Endometrial microvascular endothelial cells (primary cell): ENCODE results near the gene NDUFB10. TPM values are rescaled to one million over a fixed set of nuclear protein-coding genes. Genes with fewer than 3 reads are reported as not detected.

Source experiments
- in situ Hi-C: cut with HindIII; loops from 2 replicates; pipeline ENCODE4 v1.10.0; 2017; ENCODE audit warnings: low sequenced_read_pairs, low pct_unique_long_range_greater_than_20kb; ENCODE audit errors: inconsistent ontology term
- total RNA-seq: library from RNA; depleted of rRNA; stranded (reverse); fragments of >200 nt; gene quantifications from one replicate; pipeline ENCODE4 v1.2.3, GENCODE V29; 2015; ENCODE audit errors: inconsistent ontology term

Gene NDUFB10
- total RNA-seq, 1 donor from 2014 or later, result 270 TPM

GRCh38 chr16:1992704-1993317 lies 33.5 kb downstream of the NDUFB10 start:
- in situ Hi-C loops, result no loop called here

GRCh38 chr16:1993731-1994131 lies 34.4 kb downstream of the NDUFB10 start:
- in situ Hi-C loops, result no loop called here

- in situ Hi-C loops, result no loop called here
These were observed 38.4 kb downstream of the NDUFB10 start for GRCh38 chr16:1997494-1998359.

- in situ Hi-C loops, result no loop called here
These were observed 39.1 kb downstream of the NDUFB10 start for GRCh38 chr16:1998360-1998835.

- in situ Hi-C loops, result no loop called here
These were observed 39.8 kb downstream of the NDUFB10 start for GRCh38 chr16:1998852-1999801.

- in situ Hi-C loops, result no loop called here
These were observed 40.7 kb downstream of the NDUFB10 start for GRCh38 chr16:1999866-2000514.

- in situ Hi-C loops, result no loop called here
These were observed 41.7 kb downstream of the NDUFB10 start for GRCh38 chr16:2001035-2001434.

- in situ Hi-C loops, result no loop called here
These were observed 42.4 kb downstream of the NDUFB10 start for GRCh38 chr16:2001456-2002355.

- in situ Hi-C loops, result no loop called here
These were observed 43.3 kb downstream of the NDUFB10 start for GRCh38 chr16:2002406-2003230.

- in situ Hi-C loops, result no loop called here
These were observed 44.0 kb downstream of the NDUFB10 start for GRCh38 chr16:2003231-2003826.

GRCh38 chr16:2003827-2004641 lies 44.7 kb downstream of the NDUFB10 start:
- in situ Hi-C loops, result no loop called here

- in situ Hi-C loops, result no loop called here
These were observed 45.6 kb downstream of the NDUFB10 start for GRCh38 chr16:2004795-2005517.

- in situ Hi-C loops, result no loop called here
These were observed 46.3 kb downstream of the NDUFB10 start for GRCh38 chr16:2005646-2006045.

GRCh38 chr16:2006317-2006716 lies 47.0 kb downstream of the NDUFB10 start:
- in situ Hi-C loops, result no loop called here
